Uterus (tissue), 4 donors: Measurements from ENCODE around the gene SYS1. TPM values are rescaled to one million over a fixed set of nuclear protein-coding genes. Genes with fewer than 3 reads are reported as not detected.
A peak's percentile ranks its signal among the peaks of the same experiment; 100 is the strongest.

Source experiments
- DNase-seq, 2 donors: peaks; one replicate each; pipeline ENCODE4 v3.0.0-alpha.2; 2019 to 2020
- H3K27ac ChIP-seq, 2 donors: fragments of 200-600 bp; sonication (generic); 1 replicate in 1 of 2; 2 replicates in 1 of 2; pipeline ENCODE4 v1.5.1; 2016 to 2018
- H3K27me3 ChIP-seq, 2 donors: fragments of 200-600 bp; sonication (generic); one replicate each; pipeline ENCODE4 v1.5.1; 2018 to 2019; ENCODE audit warnings: control low read depth in 1 of 2
- H3K36me3 ChIP-seq, 2 donors: fragments of 200-600 bp; sonication (generic); one replicate each; pipeline ENCODE4 v1.5.1; 2019; ENCODE audit warnings: control low read depth in 1 of 2
- H3K4me1 ChIP-seq, 2 donors: fragments of 200-600 bp; sonication (generic); one replicate each; pipeline ENCODE4 v1.5.1; 2018 to 2019; ENCODE audit warnings: control low read depth in 1 of 2
- H3K4me3 ChIP-seq, 2 donors: fragments of 200-600 bp; sonication (generic); 1 replicate in 1 of 2; 2 replicates in 1 of 2; pipeline ENCODE4 v1.5.1; 2018 to 2019; ENCODE audit warnings: mild to moderate bottlenecking in 1 of 2
- H3K9me3 ChIP-seq, 2 donors: fragments of 200-600 bp; sonication (generic); one replicate each; pipeline ENCODE4 v1.5.1; 2019; ENCODE audit warnings: control low read depth in 1 of 2
- POLR2A ChIP-seq, 2 donors: fragments of 450-650 bp; IDR thresholded peaks; one replicate each; pipeline ENCODE4 v1.6.1; 2016; ENCODE audit warnings: antibody characterized with exemption in 2 of 2, mild to moderate bottlenecking in 1 of 2, moderate library complexity in 1 of 2
- intact Hi-C: fragments of 100-400 bp; cut with DNase I; formaldehyde crosslinking; loops from one replicate; pipeline ENCODE4 v1.15.1; 2023; ENCODE audit warnings: low total_unique reads
- total RNA-seq, 4 donors: library from RNA; depleted of rRNA in 3 of 4; stranded (reverse); fragments of >200 nt in 3 of 4; gene quantifications; one replicate each; pipeline versions ENCODE4 v1.1.0 to v1.2.4, GENCODE V29; 2014 to 2023
- TF ChIP-seq, protein P1 (sequence below), 4 experiments: fragments of 200-600 bp in 2 of 4; fragments of 450-650 bp in 2 of 4; sonication (generic) in 2 of 4; IDR thresholded peaks; one replicate each; pipeline ENCODE4 v1.5.1; 2016 to 2019; ENCODE audit warnings: antibody characterized with exemption in 4 of 4, mild to moderate bottlenecking in 2 of 4, moderate library complexity in 1 of 4
- donor health status: DM: yes; HTN: yes; CAD: no.

SYS1 gene
- total RNA-seq, 4 donors from 2014 or later, result 19.0 to 35.6 (median 25.0) TPM

DNA sequence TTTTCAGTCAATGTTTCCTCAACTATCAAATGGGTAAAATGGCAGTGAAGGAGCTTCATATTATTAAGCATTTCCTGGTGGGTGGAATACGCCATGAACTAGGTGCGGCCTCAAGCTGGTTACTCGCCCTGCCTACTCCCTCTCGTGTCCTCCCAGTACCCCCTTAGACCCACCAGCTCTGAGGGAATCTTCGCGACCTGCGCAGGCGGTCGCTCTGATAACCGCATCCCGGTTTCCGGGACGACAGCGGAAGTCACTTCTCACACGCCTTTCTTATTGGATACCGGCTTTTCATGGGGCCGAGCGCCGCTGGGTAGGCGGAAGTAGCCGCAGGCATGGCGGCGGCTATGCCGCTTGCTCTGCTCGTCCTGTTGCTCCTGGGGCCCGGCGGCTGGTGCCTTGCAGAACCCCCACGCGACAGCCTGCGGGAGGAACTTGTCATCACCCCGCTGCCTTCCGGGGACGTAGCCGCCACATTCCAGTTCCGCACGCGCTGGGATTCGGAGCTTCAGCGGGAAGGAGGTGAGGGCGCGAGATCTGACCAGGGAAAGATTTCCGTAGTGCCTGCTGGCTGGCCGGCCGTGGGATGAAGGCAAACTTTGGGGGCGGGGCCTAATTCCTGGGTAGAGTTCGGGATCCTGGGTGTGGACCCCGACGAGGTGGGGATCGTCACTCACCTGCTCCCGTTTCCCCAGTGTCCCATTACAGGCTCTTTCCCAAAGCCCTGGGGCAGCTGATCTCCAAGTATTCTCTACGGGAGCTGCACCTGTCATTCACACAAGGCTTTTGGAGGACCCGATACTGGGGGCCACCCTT, 53.1 kb downstream of the SYS1 start, which contains the start of gene PIGT:
Gene PIGT (plus strand): TSS at position 320 of the 816 bp plus-strand sequence. CDS start 16 bp downstream, at position 336.
- intact Hi-C loops, result no loop called here
- peak within 1 kb of the TSS; percentile 75 to 85 for H3K27ac ChIP-seq
- H3K36me3 ChIP-seq, result no peaks in the 10 kb centered on the region
- H3K4me1 ChIP-seq, result peaks cover 8 to 12% of the 10 kb centered on the region in 2 donors
- H3K9me3 ChIP-seq, result no peaks in the 10 kb centered on the region
- peak; percentile 76 to 82 for TF ChIP-seq POLR2A (IDR thresholded peaks at IDR 0.05)
- TF ChIP-seq, protein P1, sequence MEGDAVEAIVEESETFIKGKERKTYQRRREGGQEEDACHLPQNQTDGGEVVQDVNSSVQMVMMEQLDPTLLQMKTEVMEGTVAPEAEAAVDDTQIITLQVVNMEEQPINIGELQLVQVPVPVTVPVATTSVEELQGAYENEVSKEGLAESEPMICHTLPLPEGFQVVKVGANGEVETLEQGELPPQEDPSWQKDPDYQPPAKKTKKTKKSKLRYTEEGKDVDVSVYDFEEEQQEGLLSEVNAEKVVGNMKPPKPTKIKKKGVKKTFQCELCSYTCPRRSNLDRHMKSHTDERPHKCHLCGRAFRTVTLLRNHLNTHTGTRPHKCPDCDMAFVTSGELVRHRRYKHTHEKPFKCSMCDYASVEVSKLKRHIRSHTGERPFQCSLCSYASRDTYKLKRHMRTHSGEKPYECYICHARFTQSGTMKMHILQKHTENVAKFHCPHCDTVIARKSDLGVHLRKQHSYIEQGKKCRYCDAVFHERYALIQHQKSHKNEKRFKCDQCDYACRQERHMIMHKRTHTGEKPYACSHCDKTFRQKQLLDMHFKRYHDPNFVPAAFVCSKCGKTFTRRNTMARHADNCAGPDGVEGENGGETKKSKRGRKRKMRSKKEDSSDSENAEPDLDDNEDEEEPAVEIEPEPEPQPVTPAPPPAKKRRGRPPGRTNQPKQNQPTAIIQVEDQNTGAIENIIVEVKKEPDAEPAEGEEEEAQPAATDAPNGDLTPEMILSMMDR (IDR thresholded peaks at IDR 0.05), result peak in 1 of 4 experiments; percentile 8
- peak; percentile 80 to 82 for DNase-seq
- H3K27me3 ChIP-seq, result no peaks in the 10 kb centered on the region
- peak within 1 kb of the TSS; percentile 77 to 97 for H3K4me3 ChIP-seq

DNA sequence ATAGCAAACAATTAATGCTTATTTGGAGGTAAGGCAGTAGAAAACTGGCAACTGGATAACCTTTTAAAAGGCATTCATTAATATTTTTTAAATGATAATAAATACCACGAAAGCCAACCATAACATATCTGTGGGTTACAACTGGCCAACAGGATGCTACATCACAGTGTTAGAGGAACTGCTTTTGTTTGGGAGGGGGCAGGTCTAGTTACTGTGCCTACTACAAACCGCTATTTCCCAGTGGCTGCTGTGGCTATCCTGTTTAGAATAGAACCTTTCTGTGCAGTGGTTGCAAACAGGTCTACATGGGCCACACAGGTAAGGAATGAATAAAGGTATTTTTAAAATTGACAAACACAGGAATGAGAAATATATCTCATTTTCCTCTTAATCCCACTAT, 54.0 kb downstream of the SYS1 start:
- TF ChIP-seq POLR2A (IDR thresholded peaks at IDR 0.05), result no peak
- TF ChIP-seq, protein P1 (IDR thresholded peaks at IDR 0.05), result no peak
- H3K27me3 ChIP-seq, result no peaks in the 10 kb centered on the region
- peaks cover 8 to 12% of the 10 kb centered on the region in 2 donors for H3K4me1 ChIP-seq
- DNase-seq, result no peak
- H3K36me3 ChIP-seq, result no peaks in the 10 kb centered on the region
- intact Hi-C loops, result no loop called here
- H3K9me3 ChIP-seq, result no peaks in the 10 kb centered on the region
- H3K4me3 ChIP-seq, result peak overlapping the region; percentile 77 to 97
- peak overlapping the region; percentile 55 to 85 for H3K27ac ChIP-seq

Other genes starting within 250 kb of the SYS1 start
- gene WFDC5, start 248.0 kb upstream of the SYS1 start, total RNA-seq, result not detected
- gene WFDC12, start 238.7 kb upstream of the SYS1 start, total RNA-seq, result not detected
- gene PI3, start 188.3 kb upstream of the SYS1 start, total RNA-seq, result not detected
- gene SEMG1, start 156.1 kb upstream of the SYS1 start, total RNA-seq, result not detected
- not detected for gene SEMG2, start 141.8 kb upstream of the SYS1 start, total RNA-seq
- 10 to 100 TPM in 3 of 4 donors, 1 to 10 TPM in 1; 1.0 to 57.4 (median 20.9) TPM for gene SLPI, start 108.6 kb upstream of the SYS1 start, total RNA-seq
- gene RBPJL, start 56.3 kb upstream of the SYS1 start, total RNA-seq, result not detected
- gene MATN4, start 54.9 kb upstream of the SYS1 start, total RNA-seq, result 1 to 10 TPM in 1 of 4 donors, not detected in 3; 5.6 TPM
- gene SDC4, start 14.7 kb upstream of the SYS1 start, total RNA-seq, result 10 to 100 TPM in 3 of 4 donors, 1 to 10 TPM in 1; 7.9 to 77.9 (median 48.4) TPM
- 1 to 10 TPM in 1 of 4 donors, not detected in 3; 1.9 TPM for gene TP53TG5, start 15.2 kb downstream of the SYS1 start, total RNA-seq
- 10 to 100 TPM in 3 of 4 donors, 1 to 10 TPM in 1; 7.5 to 84.2 (median 62.4) TPM for gene DBNDD2, start 45.1 kb downstream of the SYS1 start, total RNA-seq
- 10 to 100 TPM; 28.7 to 89.2 (median 62.6) TPM for gene PIGT, start 53.0 kb downstream of the SYS1 start, total RNA-seq
- gene WFDC2, start 106.6 kb downstream of the SYS1 start, total RNA-seq, result 10 to 100 TPM in 2 of 4 donors, 1 to 10 TPM in 1, not detected in 1; 7.9 to 18.3 (median 15.5) TPM
- gene SPINT3, start 152.5 kb downstream of the SYS1 start, total RNA-seq, result not detected
- not detected for gene WFDC6, start 176.3 kb downstream of the SYS1 start, total RNA-seq
- gene EPPIN, start 184.2 kb downstream of the SYS1 start, total RNA-seq, result under 1 TPM in 1 of 4 donors, not detected in 3; 0.97 TPM
- gene WFDC8, start 216.1 kb downstream of the SYS1 start, total RNA-seq, result not detected